PFSK-1 (cell line): Measurements from ENCODE around the gene CUBN.

Experiments used
- POLR2AphosphoS5 ChIP-seq: IDR thresholded peaks from 2 replicates; pipeline ENCODE4 v1.6.1; 2012; ENCODE audit warnings: low read depth, mild to moderate bottlenecking, control low read depth, low read length, moderate library complexity
- REST ChIP-seq, 2 experiments: IDR thresholded peaks; 2 replicates each; pipeline versions ENCODE4 v1.6.1 to v1.8.0; 2011 to 2012; ENCODE audit warnings: low read depth in 2 of 2, low read length in 2 of 2, control low read depth in 1 of 2, inconsistent platforms in 1 of 2, mild to moderate bottlenecking in 1 of 2, moderate library complexity in 1 of 2; ENCODE audit not compliant: insufficient read depth in 1 of 2
- TAF1 ChIP-seq: IDR thresholded peaks from 2 replicates; pipeline ENCODE4 v1.6.1; 2012; ENCODE audit warnings: low read length, control low read depth, borderline replicate concordance; ENCODE audit not compliant: insufficient read depth

- TF ChIP-seq TAF1 (no peak), REST (IDR thresholded peaks at IDR 0.05; ENCODE audit: insufficient read depth in 1 of 2, low read depth in 2 of 2, low read length in 2 of 2) (no peak), POLR2AphosphoS5 (no peak)
Observed at GRCh38 chr10:17175551-17175950, 45.9 kb upstream of the CUBN start.
